Aorta (tissue), 5 donors: Measurements from ENCODE around the gene FOXM1. TPM values are rescaled to one million over a fixed set of nuclear protein-coding genes. Genes with fewer than 3 reads are reported as not detected.
A peak's percentile ranks its signal among the peaks of the same experiment; 100 is the strongest.

ENCODE experiments used
- ATAC-seq: fragments of 200-7000 bp; cut with Tn5 transposase; one replicate; pipeline ENCODE4 v1.9.1; 2022; ENCODE audit warnings: moderate library complexity; ENCODE audit not compliant: low FRiP score
- DNase-seq, 2 donors: peaks; one replicate each; pipeline ENCODE4 v3.0.0-alpha.2; 2020
- H3K27ac ChIP-seq, 2 donors: one replicate each; pipeline ENCODE4 v1.5.1; 2013; ENCODE audit warnings: low read length in 2 of 2, mild to moderate bottlenecking in 2 of 2, moderate library complexity in 2 of 2, control low read depth in 1 of 2, inconsistent platforms in 1 of 2, low read depth in 1 of 2
- H3K27me3 ChIP-seq, 2 donors: one replicate each; pipeline ENCODE4 v1.6.1; 2013; ENCODE audit warnings: control low read depth in 1 of 2, low read length in 1 of 2, mild to moderate bottlenecking in 1 of 2, moderate library complexity in 1 of 2; ENCODE audit not compliant: insufficient read depth in 2 of 2, control insufficient read depth in 1 of 2
- H3K36me3 ChIP-seq, 2 donors: one replicate each; pipeline ENCODE4 v1.6.1; 2013; ENCODE audit warnings: control low read depth in 1 of 2, low read length in 1 of 2, mild to moderate bottlenecking in 1 of 2; ENCODE audit not compliant: insufficient read depth in 2 of 2, control insufficient read depth in 1 of 2
- H3K4me1 ChIP-seq, 2 donors: one replicate each; pipeline ENCODE4 v1.6.1; 2013; ENCODE audit warnings: low read length in 2 of 2, control low read depth in 1 of 2, mild to moderate bottlenecking in 1 of 2, moderate library complexity in 1 of 2; ENCODE audit not compliant: insufficient read depth in 2 of 2, control insufficient read depth in 1 of 2
- H3K4me3 ChIP-seq, 2 donors: one replicate each; pipeline ENCODE4 v1.5.1; 2013; ENCODE audit warnings: low read length in 2 of 2, control low read depth in 1 of 2, mild to moderate bottlenecking in 1 of 2
- H3K9me3 ChIP-seq: one replicate; pipeline ENCODE4 v1.6.1; 2013; ENCODE audit warnings: mild to moderate bottlenecking, low read length; ENCODE audit not compliant: control insufficient read depth
- WGBS, 2 donors: extraction: QIAGEN DNeasy Blood & Tissue Kit; methylation state at CpG; one replicate each; pipeline ENCODE4 v1.1.7; 2013; 5-methylcytosine and 5-hydroxymethylcytosine counted together
- intact Hi-C, 2 donors: fragments of 100-400 bp; cut with DNase I; formaldehyde crosslinking; loops; one replicate each; pipeline versions ENCODE4 v1.14.2 to v1.15.0; 2022
- polyA plus RNA-seq, 2 donors: library from polyadenylated mRNA; stranded (reverse); fragments of 200-250 nt; gene quantifications; one replicate each; pipeline ENCODE4 v1.2.3, GENCODE V29; 2013
- total RNA-seq, 2 donors: library from RNA; stranded (reverse); fragmentation: NEBNext Ultra II Directional; extraction: Animal tissue kit (Norgen Biotek cat#: 25700); gene quantifications; one replicate each; pipeline ENCODE4 v1.2.1, GENCODE V29; 2021
- donor health status: healthy with polysubstance abuse.
- donor health status: Bipolar disorder and iron deficiency.
- donor health status: DM: no; HTN: no; CAD: no.
- donor health status: DM: no; HTN: no; CAD: no.
- donor health status: DM: yes; HTN: yes; CAD: no.

Gene FOXM1
- total and polyA plus RNA-seq, 4 donors: 0.20 to 6.1 (median 1.2) TPM

- Histone ChIP-seq H3K4me1 (no peaks in the 10 kb centered on the region), H3K4me3 (no peak overlapping the region), H3K27ac (no peak overlapping the region), H3K36me3 (no peaks in the 10 kb centered on the region), H3K27me3 (no peaks in the 10 kb centered on the region), H3K9me3 (no peaks in the 10 kb centered on the region)
- intact Hi-C loops: no loop called here
- ATAC-seq: peak; percentile 57
- WGBS, 2 donors: 27 to 30% methylated on average over 4 of the region's 4 CpGs
- DNase-seq: no peak
These were observed 25.4 kb upstream of the FOXM1 start for GRCh38 chr12:2902272-2902880.

DNA sequence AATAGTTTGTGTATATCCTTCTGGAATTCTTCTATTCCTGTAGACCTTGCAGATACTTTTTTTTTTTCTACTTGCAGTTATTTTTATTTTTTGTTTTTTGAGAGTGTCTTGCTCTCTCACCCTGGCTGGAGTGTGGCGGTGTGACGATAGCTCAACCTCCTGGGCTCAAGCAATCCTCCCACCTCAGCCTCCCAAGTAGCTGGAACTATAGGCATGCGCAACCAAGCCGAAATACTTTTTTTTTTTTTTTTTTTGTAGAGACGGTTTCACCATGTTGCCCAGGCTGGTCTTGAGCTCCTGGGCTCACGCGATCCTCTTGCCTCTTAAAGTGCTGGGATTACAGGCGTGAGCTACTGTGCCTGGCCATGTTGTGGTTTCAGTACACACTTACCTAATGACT lies 23.7 kb upstream of the FOXM1 start:
- Histone ChIP-seq H3K4me3 (no peak overlapping the region), H3K36me3 (no peaks in the 10 kb centered on the region), H3K27ac (no peak overlapping the region), H3K27me3 (no peaks in the 10 kb centered on the region), H3K9me3 (no peaks in the 10 kb centered on the region), H3K4me1 (no peaks in the 10 kb centered on the region)
- DNase-seq (no peak), ATAC-seq (no peak)
- 91 to 93% methylated on average over 8 of the region's 8 CpGs for WGBS, 2 donors
- intact Hi-C loops: no loop called here

DNA sequence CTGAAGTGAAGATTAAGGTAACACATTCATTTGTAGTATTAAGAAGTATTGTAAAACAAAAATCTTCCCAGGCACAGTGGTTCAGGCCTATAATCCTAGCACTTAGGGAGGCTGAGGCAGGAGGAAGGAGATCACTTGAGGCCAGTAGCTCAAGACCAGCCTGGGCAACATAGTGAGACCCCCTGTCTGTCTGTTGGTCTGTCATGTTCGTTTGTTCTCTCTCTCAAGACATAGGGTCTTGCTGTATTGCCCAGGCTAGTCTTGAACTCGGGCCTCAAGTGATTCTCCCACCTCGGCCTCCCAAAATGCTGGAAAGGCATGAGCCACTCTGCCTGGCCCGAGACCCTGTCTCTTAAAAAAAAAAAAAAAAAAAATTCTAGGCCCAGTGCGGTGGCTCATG lies 20.4 kb upstream of the FOXM1 start:
- ATAC-seq: no peak
- no peak overlapping the region for H3K4me3 ChIP-seq
- H3K9me3 ChIP-seq: no peaks in the 10 kb centered on the region
- no peak overlapping the region for H3K27ac ChIP-seq
- 94 to 97% methylated on average over 5 of the region's 5 CpGs for WGBS, 2 donors
- H3K36me3 ChIP-seq: no peaks in the 10 kb centered on the region
- no peaks in the 10 kb centered on the region for H3K4me1 ChIP-seq
- DNase-seq: no peak
- intact Hi-C loops: no loop called here
- H3K27me3 ChIP-seq: no peaks in the 10 kb centered on the region

GRCh38 chr12:2895511-2895910 lies 18.5 kb upstream of the FOXM1 start:
- H3K27ac ChIP-seq: no peak overlapping the region
- no peaks in the 10 kb centered on the region for H3K4me1 ChIP-seq
- no peak overlapping the region for H3K4me3 ChIP-seq
- no peaks in the 10 kb centered on the region for H3K9me3 ChIP-seq
- WGBS, 2 donors: 79 to 81% methylated on average over 2 of the region's 2 CpGs
- ATAC-seq (no peak), DNase-seq (no peak)
- intact Hi-C loops: no loop called here
- no peaks in the 10 kb centered on the region for H3K27me3 ChIP-seq
- H3K36me3 ChIP-seq: no peaks in the 10 kb centered on the region

GRCh38 chr12:2895051-2895451 lies 18.1 kb upstream of the FOXM1 start:
- H3K4me3 ChIP-seq: no peak overlapping the region
- no peaks in the 10 kb centered on the region for H3K9me3 ChIP-seq
- intact Hi-C loops: no loop called here
- H3K36me3 ChIP-seq: no peaks in the 10 kb centered on the region
- WGBS, 2 donors: 17 to 39% methylated on average over 2 of the region's 2 CpGs
- DNase-seq (no peak), ATAC-seq (no peak)
- H3K4me1 ChIP-seq: no peaks in the 10 kb centered on the region
- H3K27me3 ChIP-seq: no peaks in the 10 kb centered on the region
- no peak overlapping the region for H3K27ac ChIP-seq

DNA sequence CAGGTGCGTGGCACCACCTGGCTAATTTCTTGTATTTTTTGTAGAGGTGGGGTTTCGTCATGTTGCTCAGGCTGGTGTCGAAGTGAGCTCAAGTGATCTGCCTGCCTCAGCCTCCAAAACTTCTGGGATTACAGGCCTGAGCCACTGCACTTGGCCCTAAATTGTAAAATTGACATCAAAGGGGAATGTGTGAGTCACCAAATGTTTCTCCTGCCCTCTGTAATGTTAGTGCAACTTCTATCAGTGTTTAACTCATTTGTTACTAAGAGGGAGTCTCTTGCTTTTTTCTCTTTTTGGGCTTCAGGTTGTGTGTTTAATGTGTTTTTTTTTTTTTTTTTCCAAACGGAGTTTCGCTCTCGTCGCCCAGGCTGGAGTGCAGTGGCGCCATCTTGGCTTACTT lies 16.0 kb upstream of the FOXM1 start:
- WGBS, 2 donors: 59 to 61% methylated on average over 8 of the region's 8 CpGs
- H3K9me3 ChIP-seq: no peaks in the 10 kb centered on the region
- H3K4me1 ChIP-seq: no peaks in the 10 kb centered on the region
- DNase-seq: peak in 1 of 2 donors; percentile 53
- H3K4me3 ChIP-seq: no peak overlapping the region
- no peak for ATAC-seq
- intact Hi-C loops: loop anchor here in 1 of 2 donors (5.0 kb wide), 1 partner anchor 81 kb away; the partner anchor contains the start of gene ITFG2
- no peaks in the 10 kb centered on the region for H3K36me3 ChIP-seq
- H3K27me3 ChIP-seq: no peaks in the 10 kb centered on the region
- no peak overlapping the region for H3K27ac ChIP-seq

DNA sequence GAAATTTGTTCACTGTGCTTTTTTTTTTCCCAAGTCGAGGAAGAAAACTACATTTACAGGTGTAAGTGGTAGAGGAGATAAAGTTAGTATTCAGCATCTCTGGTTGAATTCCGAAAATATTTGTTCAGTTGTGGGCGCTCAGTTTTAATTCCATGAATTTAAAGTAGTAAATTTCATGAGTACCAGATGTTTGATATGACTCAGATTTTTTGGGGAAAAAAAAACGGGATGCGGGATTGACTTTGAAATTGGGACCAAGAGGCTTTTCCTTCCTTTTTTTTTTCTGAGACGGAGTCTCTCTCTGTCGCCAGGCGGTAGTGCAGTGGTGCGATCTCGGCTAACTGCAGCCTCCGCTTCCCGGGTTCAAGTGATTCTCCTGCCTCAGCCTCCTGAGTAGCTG lies 15.3 kb upstream of the FOXM1 start:
- peak overlapping the region in 1 of 2 donors; percentile 65 for H3K4me3 ChIP-seq
- ATAC-seq (no peak), DNase-seq (no peak)
- no peaks in the 10 kb centered on the region for H3K4me1 ChIP-seq
- WGBS, 2 donors: 76 to 78% methylated on average over 12 of the region's 12 CpGs
- H3K9me3 ChIP-seq: no peaks in the 10 kb centered on the region
- intact Hi-C loops: loop anchor here in 1 of 2 donors (5.0 kb wide), 1 partner anchor 80 kb away; the partner anchor contains the start of gene ITFG2
- no peak overlapping the region for H3K27ac ChIP-seq
- no peaks in the 10 kb centered on the region for H3K36me3 ChIP-seq
- H3K27me3 ChIP-seq: no peaks in the 10 kb centered on the region

DNA sequence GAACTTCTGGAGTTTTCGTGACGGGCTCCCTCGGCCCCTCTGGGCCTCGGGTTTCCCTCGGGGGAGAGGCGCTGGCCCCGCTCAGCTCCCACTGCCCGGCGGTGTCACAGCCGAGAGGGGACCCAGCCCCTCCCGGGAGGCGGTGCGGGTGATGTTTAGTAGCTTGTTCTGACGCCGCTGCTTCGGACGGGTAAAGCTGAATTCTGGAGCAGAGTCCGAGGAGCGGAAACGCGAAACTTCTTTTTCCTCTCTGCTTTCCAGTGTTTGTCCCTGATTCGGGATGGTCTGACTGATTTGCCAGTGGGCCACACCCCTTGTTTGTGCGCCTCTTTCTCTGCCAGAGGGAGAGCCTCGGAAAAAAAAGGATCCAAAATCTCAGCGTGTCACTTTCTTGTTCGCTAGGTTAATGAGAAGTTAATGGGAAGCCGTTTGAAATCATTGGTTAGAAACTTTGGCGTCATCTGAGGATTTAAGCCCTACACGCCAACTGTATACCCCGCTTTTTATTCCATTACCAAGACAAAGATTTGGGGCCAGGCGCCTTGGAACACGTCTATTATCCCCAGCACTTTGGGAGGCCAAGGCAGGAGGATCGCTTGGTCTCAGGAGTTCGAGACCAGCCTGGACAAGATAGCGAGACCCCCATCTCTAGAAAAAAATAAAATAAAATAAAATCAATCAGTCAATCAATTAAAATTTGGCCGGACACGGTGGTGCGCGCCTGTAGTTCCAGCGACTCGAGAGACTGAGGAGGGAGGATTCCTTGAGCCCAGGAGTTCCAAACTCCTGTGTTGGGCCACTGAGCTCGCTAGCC lies 14.5 kb upstream of the FOXM1 start:
- H3K27me3 ChIP-seq: no peaks in the 10 kb centered on the region
- 19% methylated on average over 42 of the region's 42 CpGs for WGBS, 2 donors
- peak; percentile 77 to 88 for DNase-seq
- ATAC-seq: peak; percentile 64
- H3K27ac ChIP-seq: peak overlapping the region; percentile 73 to 87
- no peaks in the 10 kb centered on the region for H3K4me1 ChIP-seq
- H3K4me3 ChIP-seq: peak overlapping the region; percentile 63 to 65
- intact Hi-C loops: loop anchor here in 1 of 2 donors (5.0 kb wide), 1 partner anchor 79 kb away; the partner anchor contains the start of gene ITFG2
- no peaks in the 10 kb centered on the region for H3K36me3 ChIP-seq
- H3K9me3 ChIP-seq: no peaks in the 10 kb centered on the region
